ENCODE measurements around the gene KLK11. TPM values are rescaled to one million over a fixed set of nuclear protein-coding genes. Genes with fewer than 3 reads are reported as not detected.

Gene KLK11
- total RNA-seq, 1 donor, result not detected

DNA sequence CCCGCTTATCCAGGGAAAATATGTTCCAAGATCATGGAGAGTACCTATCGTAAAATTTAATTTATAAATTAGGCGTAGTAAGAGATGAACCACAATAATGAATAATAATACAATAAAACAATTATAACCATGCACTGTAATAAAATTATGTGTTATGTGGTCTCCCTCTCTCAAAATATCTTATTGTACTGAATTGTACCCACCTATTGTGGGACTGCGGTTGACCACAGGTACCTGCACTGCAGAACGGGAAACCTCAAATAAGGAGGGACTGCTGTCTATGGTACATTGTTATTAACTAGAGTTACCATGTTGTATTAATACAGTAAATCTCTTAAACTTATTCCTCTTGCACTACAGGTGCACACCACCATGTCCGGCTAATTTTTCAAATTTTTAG, 13.7 kb upstream of the KLK11 start:
- Histone ChIP-seq H3K27me3 (ENCODE audit: insufficient read depth, low read length) (no peaks in the 10 kb centered on the region), H3K27ac (ENCODE audit: low read depth, low read length) (no peak overlapping the region), H4K20me1 (ENCODE audit: insufficient read depth, low read length) (no peaks in the 10 kb centered on the region), H2AFZ (ENCODE audit: low read length) (no peak overlapping the region), H3K36me3 (ENCODE audit: insufficient read depth, low read length) (no peaks in the 10 kb centered on the region), H3K4me2 (ENCODE audit: insufficient read depth, low read length) (no peak overlapping the region), H3K9me3 (ENCODE audit: low read depth, low read length) (no peaks in the 10 kb centered on the region), H3K4me1 (ENCODE audit: insufficient read depth, low read length) (no peaks in the 10 kb centered on the region), H3K79me2 (ENCODE audit: insufficient read depth, low read length) (no peaks in the 10 kb centered on the region), H3K4me3 (ENCODE audit: insufficient read depth, low read length) (no peak overlapping the region)
- no peak for DNase-seq (ENCODE audit: insufficient read length, low spot score, missing footprints)
- TF ChIP-seq, protein P1, sequence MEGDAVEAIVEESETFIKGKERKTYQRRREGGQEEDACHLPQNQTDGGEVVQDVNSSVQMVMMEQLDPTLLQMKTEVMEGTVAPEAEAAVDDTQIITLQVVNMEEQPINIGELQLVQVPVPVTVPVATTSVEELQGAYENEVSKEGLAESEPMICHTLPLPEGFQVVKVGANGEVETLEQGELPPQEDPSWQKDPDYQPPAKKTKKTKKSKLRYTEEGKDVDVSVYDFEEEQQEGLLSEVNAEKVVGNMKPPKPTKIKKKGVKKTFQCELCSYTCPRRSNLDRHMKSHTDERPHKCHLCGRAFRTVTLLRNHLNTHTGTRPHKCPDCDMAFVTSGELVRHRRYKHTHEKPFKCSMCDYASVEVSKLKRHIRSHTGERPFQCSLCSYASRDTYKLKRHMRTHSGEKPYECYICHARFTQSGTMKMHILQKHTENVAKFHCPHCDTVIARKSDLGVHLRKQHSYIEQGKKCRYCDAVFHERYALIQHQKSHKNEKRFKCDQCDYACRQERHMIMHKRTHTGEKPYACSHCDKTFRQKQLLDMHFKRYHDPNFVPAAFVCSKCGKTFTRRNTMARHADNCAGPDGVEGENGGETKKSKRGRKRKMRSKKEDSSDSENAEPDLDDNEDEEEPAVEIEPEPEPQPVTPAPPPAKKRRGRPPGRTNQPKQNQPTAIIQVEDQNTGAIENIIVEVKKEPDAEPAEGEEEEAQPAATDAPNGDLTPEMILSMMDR (IDR thresholded peaks at IDR 0.05; ENCODE audit: extremely low read depth, low read depth, low read length), result no peak

DNA sequence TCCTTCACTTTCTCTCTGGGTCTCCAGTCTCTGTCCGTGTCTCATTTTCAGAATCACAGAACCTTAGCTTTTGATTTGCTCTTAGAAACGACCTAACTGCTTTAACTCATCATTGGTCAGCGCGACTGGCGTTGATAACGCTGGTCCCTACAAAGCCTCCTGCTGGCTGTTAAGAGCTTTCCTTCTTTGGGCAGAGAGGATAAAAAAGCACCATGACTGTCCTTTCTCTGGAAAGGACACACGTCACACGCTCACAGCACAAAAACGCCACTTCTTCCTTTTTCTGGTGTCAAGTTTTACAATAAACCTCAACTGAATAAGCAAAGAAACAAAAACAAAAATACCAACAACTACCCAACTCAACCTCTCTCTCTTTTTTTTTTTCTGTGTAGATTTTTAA, 10.1 kb upstream of the KLK11 start:
- no peaks in the 10 kb centered on the region for H3K9me3 ChIP-seq (ENCODE audit: low read depth, low read length)
- H3K4me1 ChIP-seq (ENCODE audit: insufficient read depth, low read length), result no peaks in the 10 kb centered on the region
- no peak overlapping the region for H2AFZ ChIP-seq (ENCODE audit: low read length)
- no peak for DNase-seq (ENCODE audit: insufficient read length, low spot score, missing footprints)
- H3K79me2 ChIP-seq (ENCODE audit: insufficient read depth, low read length), result no peaks in the 10 kb centered on the region
- H3K4me3 ChIP-seq (ENCODE audit: insufficient read depth, low read length), result no peak overlapping the region
- H3K4me2 ChIP-seq (ENCODE audit: insufficient read depth, low read length), result no peak overlapping the region
- no peaks in the 10 kb centered on the region for H3K36me3 ChIP-seq (ENCODE audit: insufficient read depth, low read length)
- no peaks in the 10 kb centered on the region for H4K20me1 ChIP-seq (ENCODE audit: insufficient read depth, low read length)
- H3K27ac ChIP-seq (ENCODE audit: low read depth, low read length), result no peak overlapping the region
- TF ChIP-seq, protein P1 (IDR thresholded peaks at IDR 0.05; ENCODE audit: extremely low read depth, low read depth, low read length), result no peak
- no peaks in the 10 kb centered on the region for H3K27me3 ChIP-seq (ENCODE audit: insufficient read depth, low read length)

DNA sequence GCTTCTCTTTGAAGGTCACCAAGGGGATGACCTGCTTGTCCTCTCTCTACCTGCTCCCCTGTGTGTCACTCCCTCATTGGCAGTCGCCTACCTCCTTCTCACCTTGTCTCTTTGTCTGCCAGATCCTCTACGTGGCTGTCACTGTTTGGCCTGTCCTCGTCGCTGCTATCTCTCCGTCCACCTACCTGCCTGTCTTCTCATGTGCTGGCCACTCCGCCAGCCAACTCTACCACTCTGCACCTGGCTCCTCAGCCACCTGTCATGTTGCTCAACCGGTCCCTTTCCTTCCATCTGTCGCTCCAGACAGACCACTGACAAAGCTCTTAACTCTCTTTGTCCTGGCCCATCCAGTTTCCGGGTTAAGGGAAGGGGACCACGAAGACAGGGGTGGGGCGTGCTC, 8.3 kb upstream of the KLK11 start, which contains the start of gene KLK12:
KLK12 (minus strand) TSS at position 299 of the 400 bp plus-strand sequence. CDS start 381 bp downstream, outside the sequence.
- H3K9me3 ChIP-seq (ENCODE audit: low read depth, low read length), result no peaks in the 10 kb centered on the region
- H2AFZ ChIP-seq (ENCODE audit: low read length), result no peak within 1 kb of the TSS
- no peak within 1 kb of the TSS for H3K4me3 ChIP-seq (ENCODE audit: insufficient read depth, low read length)
- TF ChIP-seq, protein P1 (IDR thresholded peaks at IDR 0.05; ENCODE audit: extremely low read depth, low read depth, low read length), result no peak
- no peaks in the 10 kb centered on the region for H3K79me2 ChIP-seq (ENCODE audit: insufficient read depth, low read length)
- no peak within 1 kb of the TSS for H3K27ac ChIP-seq (ENCODE audit: low read depth, low read length)
- no peaks in the 10 kb centered on the region for H3K36me3 ChIP-seq (ENCODE audit: insufficient read depth, low read length)
- DNase-seq (ENCODE audit: insufficient read length, low spot score, missing footprints), result peak; percentile 43
- H4K20me1 ChIP-seq (ENCODE audit: insufficient read depth, low read length), result no peaks in the 10 kb centered on the region
- H3K4me2 ChIP-seq (ENCODE audit: insufficient read depth, low read length), result no peak within 1 kb of the TSS
- no peaks in the 10 kb centered on the region for H3K4me1 ChIP-seq (ENCODE audit: insufficient read depth, low read length)
- no peaks in the 10 kb centered on the region for H3K27me3 ChIP-seq (ENCODE audit: insufficient read depth, low read length)

DNA sequence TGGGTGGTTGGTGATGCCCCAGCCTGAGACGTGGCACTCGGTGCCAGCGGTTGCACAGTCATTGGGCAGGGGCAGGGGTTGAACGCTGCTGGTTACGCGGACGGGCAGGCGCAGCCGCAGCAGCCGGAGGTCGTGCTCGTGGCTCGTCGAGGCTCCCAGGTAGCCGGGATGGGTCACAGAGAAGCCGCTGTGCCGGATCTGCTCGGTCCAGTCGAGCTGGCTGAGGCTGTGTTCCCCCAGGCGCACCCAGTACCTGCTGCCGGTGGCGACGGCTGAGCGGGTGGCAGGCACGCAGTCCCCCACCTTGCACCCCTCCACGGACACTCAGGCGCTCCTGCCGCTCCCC, 5.4 kb upstream of the KLK11 start:
- peaks cover 10% of the 10 kb centered on the region for H3K27me3 ChIP-seq (ENCODE audit: insufficient read depth, low read length)
- H3K36me3 ChIP-seq (ENCODE audit: insufficient read depth, low read length), result no peaks in the 10 kb centered on the region
- no peaks in the 10 kb centered on the region for H3K9me3 ChIP-seq (ENCODE audit: low read depth, low read length)
- DNase-seq (ENCODE audit: insufficient read length, low spot score, missing footprints), result peak; percentile 23
- no peaks in the 10 kb centered on the region for H3K4me1 ChIP-seq (ENCODE audit: insufficient read depth, low read length)
- no peaks in the 10 kb centered on the region for H3K79me2 ChIP-seq (ENCODE audit: insufficient read depth, low read length)
- no peak overlapping the region for H3K4me3 ChIP-seq (ENCODE audit: insufficient read depth, low read length)
- no peak overlapping the region for H3K4me2 ChIP-seq (ENCODE audit: insufficient read depth, low read length)
- no peak overlapping the region for H2AFZ ChIP-seq (ENCODE audit: low read length)
- H4K20me1 ChIP-seq (ENCODE audit: insufficient read depth, low read length), result no peaks in the 10 kb centered on the region
- TF ChIP-seq, protein P1 (IDR thresholded peaks at IDR 0.05; ENCODE audit: extremely low read depth, low read depth, low read length), result no peak
- H3K27ac ChIP-seq (ENCODE audit: low read depth, low read length), result no peak overlapping the region
